GM12878 (cell line): Measurements from ENCODE around the gene POU2F3. TPM values are rescaled to one million over a fixed set of nuclear protein-coding genes. Genes with fewer than 3 reads are reported as not detected.

Experiments used
- CBX3 ChIP-seq: fragments of 200-600 bp; sonication (generic); IDR thresholded peaks from 2 replicates; pipeline ENCODE4 v1.6.1; 2016; ENCODE audit warnings: low read depth, borderline replicate concordance
- CHD2 ChIP-seq: IDR thresholded peaks from 2 replicates; pipeline ENCODE4 v1.6.1; 2011; ENCODE audit warnings: low read depth, low read length, improper control_type of control experiment, borderline replicate concordance
- ELK1 ChIP-seq: IDR thresholded peaks from 2 replicates; pipeline ENCODE4 v1.6.1; 2012; ENCODE audit warnings: low read depth, low read length, improper control_type of control experiment
- HDAC6 ChIP-seq: fragments of 200-600 bp; sonication (generic); IDR thresholded peaks from one replicate; pipeline ENCODE4 v1.8.0; 2017; ENCODE audit warnings: antibody characterized with exemption; ENCODE audit not compliant: unreplicated experiment
- HDGF ChIP-seq: fragments of 450-650 bp; IDR thresholded peaks from 2 replicates; pipeline ENCODE4 v1.6.1; 2016; ENCODE audit warnings: antibody characterized with exemption
- IKZF1 ChIP-seq: fragments of 450-650 bp; conservative IDR thresholded peaks from 2 replicates; pipeline ENCODE4 v1.6.1; 2017; ENCODE audit warnings: antibody characterized with exemption, mild to moderate bottlenecking
- JUND ChIP-seq: IDR thresholded peaks from 2 replicates; pipeline ENCODE4 v1.6.1; 2012; ENCODE audit warnings: low read depth, mild to moderate bottlenecking, low read length, improper control_type of control experiment, moderate library complexity
- MAX ChIP-seq: IDR thresholded peaks from 2 replicates; pipeline ENCODE4 v1.6.1; 2012; ENCODE audit warnings: low read depth, low read length, improper control_type of control experiment
- NBN ChIP-seq: fragments of 450-650 bp; IDR thresholded peaks from 2 replicates; pipeline ENCODE4 v1.6.1; 2016
- PBX3 ChIP-seq: IDR thresholded peaks from 2 replicates; pipeline ENCODE4 v1.6.1; 2011; ENCODE audit warnings: mild to moderate bottlenecking, low read depth, low read length, moderate library complexity; ENCODE audit not compliant: insufficient replicate concordance
- RELA ChIP-seq: fragments of 450-650 bp; IDR thresholded peaks from 2 replicates; pipeline ENCODE4 v1.8.0; 2014; ENCODE audit warnings: borderline replicate concordance; ENCODE audit not compliant: partially characterized antibody
- RELB ChIP-seq: fragments of 450-650 bp; IDR thresholded peaks from 2 replicates; pipeline ENCODE4 v1.6.1; 2017; ENCODE audit warnings: low read depth, mild to moderate bottlenecking, moderate library complexity
- ZBTB4 ChIP-seq: fragments of 450-650 bp; formaldehyde crosslinking; IDR thresholded peaks from 2 replicates; pipeline ENCODE4 v1.4.0; 2022; ENCODE audit warnings: mild to moderate bottlenecking, moderate library complexity
- ZNF217 ChIP-seq: fragments of 450-650 bp; IDR thresholded peaks from 2 replicates; pipeline ENCODE4 v1.6.1; 2017; ENCODE audit warnings: antibody characterized with exemption, mild to moderate bottlenecking
- ZNF592 ChIP-seq: fragments of 450-650 bp; IDR thresholded peaks from 2 replicates; pipeline ENCODE4 v1.6.1; 2017; ENCODE audit warnings: mild to moderate bottlenecking, moderate library complexity
- ZSCAN29 ChIP-seq: fragments of 450-650 bp; IDR thresholded peaks from 2 replicates; pipeline ENCODE4 v1.6.1; 2017; ENCODE audit warnings: mild to moderate bottlenecking, moderate library complexity
- polyA plus RNA-seq, 11 experiments: library from polyadenylated mRNA; depleted of rRNA in 4 of 11; unstranded in 6 of 11; stranded (reverse) in 5 of 11; fragments of >200 nt; fragmentation: Nextera tagmentation in 4 of 11; fragmentation: Illumina TruSeq in 1 of 11; extraction: Ambion mirVana in 4 of 11; extraction: Trizol in 1 of 11; gene quantifications; 1 replicate in 1 of 11; 2 replicates in 10 of 11; pipeline versions ENCODE4 v1.2.1 to v1.2.3, GENCODE V29; 2011 to 2016; ENCODE audit warnings: inconsistent platforms in 2 of 11, missing spikeins in 2 of 11, low read depth in 1 of 11
- total RNA-seq, 4 experiments: library from RNA; depleted of rRNA in 3 of 4; stranded (reverse); fragments of >200 nt in 3 of 4; fragmentation: Illumina TruSeq in 1 of 4; extraction: Trizol in 1 of 4; gene quantifications; 2 replicates each; pipeline versions ENCODE4 v1.2.1 to v1.2.3, GENCODE V29; 2013 to 2021

POU2F3 gene
- total and polyA plus RNA-seq, 10 of the 15 experiments (the other 5 are each of a cell fraction or from before 2014, with no cell fraction given), result 0.09 to 4.4 (median 0.33) TPM

- TF ChIP-seq ELK1, result no peak
- TF ChIP-seq HDAC6, result peak; percentile 71
- 0 out of 2 replicates have a peak, but pooled peaks have one; percentile 51 for TF ChIP-seq NBN
- TF ChIP-seq CBX3, result no peak
- TF ChIP-seq PBX3, result no peak
- TF ChIP-seq MAX, result 0 out of 2 replicates have a peak, but pooled peaks have one; percentile 28
- TF ChIP-seq RELA, result no peak
- 0 out of 2 replicates have a peak, but pooled peaks have one; percentile 36 for TF ChIP-seq ZNF592
- no peak for TF ChIP-seq JUND
- peak; percentile 93 for TF ChIP-seq IKZF1
- 0 out of 2 replicates have a peak, but pooled peaks have one; percentile 24 for TF ChIP-seq HDGF
- no peak for TF ChIP-seq RELB
- no peak for TF ChIP-seq ZSCAN29
- no peak for TF ChIP-seq CHD2
- TF ChIP-seq ZNF217, result peak; percentile 36; the same call in 1 of the 2 replicates
- TF ChIP-seq ZBTB4 (CRISPR knock-in tag), result no peak
These were observed 85.2 kb downstream of the POU2F3 start, which contains the start of gene TLCD5 (continued) for GRCh38 chr11:120324932-120325810.
